Mucosa of descending colon (tissue), 3 donors: ENCODE measurements around the gene MTG1. TPM values are rescaled to one million over a fixed set of nuclear protein-coding genes. Genes with fewer than 3 reads are reported as not detected.

Experiments
- ATAC-seq: fragments of 200-7000 bp; cut with Tn5 transposase; one replicate; pipeline ENCODE4 v1.9.1; 2020; ENCODE audit warnings: mild to moderate bottlenecking, moderate library complexity
- DNase-seq, 3 donors: peaks; one replicate each; pipeline ENCODE4 v3.0.0-alpha.2; 2020
- H3K36me3 ChIP-seq: fragments of 200-600 bp; one replicate; pipeline ENCODE4 v1.8.0; 2021; ENCODE audit warnings: low read depth, mild to moderate bottlenecking
- H3K4me1 ChIP-seq: fragments of 200-600 bp; one replicate; pipeline ENCODE4 v1.8.0; 2021; ENCODE audit warnings: low read depth, mild to moderate bottlenecking
- H3K4me3 ChIP-seq: fragments of 200-600 bp; one replicate; pipeline ENCODE4 v1.8.0; 2021; ENCODE audit warnings: mild to moderate bottlenecking
- H3K9me3 ChIP-seq: fragments of 200-600 bp; one replicate; pipeline ENCODE4 v1.8.0; 2021; ENCODE audit warnings: mild to moderate bottlenecking
- intact Hi-C, 2 donors: fragments of 100-400 bp; cut with DNase I in 1 of 2; cut with micrococcal nuclease in 1 of 2; formaldehyde crosslinking; loops; one replicate each; pipeline versions ENCODE4 v1.11.0 to v1.11.1; 2022; cut with DNase I, micrococcal nuclease
- total RNA-seq, 3 donors: library from RNA; stranded (reverse); fragmentation: NEBNext Ultra II Directional in 2 of 3; extraction: Animal tissue kit (Norgen Biotek cat#: 25700) in 2 of 3; gene quantifications; one replicate each; pipeline versions ENCODE4 v1.2.1 to v1.2.4, GENCODE V29; 2021 to 2023
- TF ChIP-seq, protein P1 (sequence below): fragments of 200-600 bp; IDR thresholded peaks from one replicate; pipeline ENCODE4 v1.8.0; 2022; ENCODE audit warnings: antibody characterized with exemption, mild to moderate bottlenecking
- donor health status: DM: no; HTN: no; CAD: no; lungs with moderate emphysema.
- donor health status: DM: no; HTN: no; CAD: no.
- donor health status: DM: no; HTN: yes; CAD: no.

Gene MTG1
- total RNA-seq, 3 donors from 2014 or later: 43.6 to 52.7 (median 45.6) TPM

DNA sequence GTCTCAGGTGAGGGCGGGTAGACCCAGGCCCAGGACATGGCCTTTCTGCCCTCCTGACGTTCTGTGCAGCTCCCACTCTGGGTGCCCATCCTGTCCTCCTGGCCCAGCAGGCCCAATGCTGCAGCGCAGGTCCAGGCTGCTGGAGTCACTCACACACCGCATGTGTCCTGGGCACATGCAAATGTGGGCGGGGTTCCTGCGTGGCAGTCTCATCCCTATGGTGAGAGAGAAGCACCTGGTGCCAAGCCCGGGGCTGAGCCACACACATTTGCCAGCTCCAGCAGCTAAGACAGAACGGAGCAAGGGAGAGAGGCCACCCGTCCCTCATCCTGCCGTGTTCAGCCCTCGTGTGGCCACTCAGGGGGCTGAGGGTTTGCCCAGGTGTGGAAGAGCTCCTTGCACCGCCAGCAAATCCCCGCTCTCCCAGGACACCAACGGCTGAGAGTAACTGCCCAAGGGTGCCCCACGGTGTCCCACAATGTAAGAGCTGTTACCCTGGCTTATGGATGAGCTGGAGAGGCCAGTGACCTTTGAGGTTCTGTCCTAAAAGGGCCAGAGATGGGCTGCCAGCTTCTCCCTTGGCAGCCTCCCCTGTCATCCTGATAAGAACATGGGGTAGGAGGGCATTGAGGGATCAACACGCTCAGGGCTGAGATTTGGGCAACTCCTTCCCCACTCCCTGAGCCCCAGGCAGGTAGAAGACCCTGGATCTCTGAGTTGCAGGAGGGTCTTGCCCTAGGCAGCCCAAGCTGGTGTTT lies 40.6 kb upstream of the MTG1 start:
- TF ChIP-seq, protein P1, sequence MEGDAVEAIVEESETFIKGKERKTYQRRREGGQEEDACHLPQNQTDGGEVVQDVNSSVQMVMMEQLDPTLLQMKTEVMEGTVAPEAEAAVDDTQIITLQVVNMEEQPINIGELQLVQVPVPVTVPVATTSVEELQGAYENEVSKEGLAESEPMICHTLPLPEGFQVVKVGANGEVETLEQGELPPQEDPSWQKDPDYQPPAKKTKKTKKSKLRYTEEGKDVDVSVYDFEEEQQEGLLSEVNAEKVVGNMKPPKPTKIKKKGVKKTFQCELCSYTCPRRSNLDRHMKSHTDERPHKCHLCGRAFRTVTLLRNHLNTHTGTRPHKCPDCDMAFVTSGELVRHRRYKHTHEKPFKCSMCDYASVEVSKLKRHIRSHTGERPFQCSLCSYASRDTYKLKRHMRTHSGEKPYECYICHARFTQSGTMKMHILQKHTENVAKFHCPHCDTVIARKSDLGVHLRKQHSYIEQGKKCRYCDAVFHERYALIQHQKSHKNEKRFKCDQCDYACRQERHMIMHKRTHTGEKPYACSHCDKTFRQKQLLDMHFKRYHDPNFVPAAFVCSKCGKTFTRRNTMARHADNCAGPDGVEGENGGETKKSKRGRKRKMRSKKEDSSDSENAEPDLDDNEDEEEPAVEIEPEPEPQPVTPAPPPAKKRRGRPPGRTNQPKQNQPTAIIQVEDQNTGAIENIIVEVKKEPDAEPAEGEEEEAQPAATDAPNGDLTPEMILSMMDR: no peak
- intact Hi-C loops: no loop called here
- DNase-seq (peak in 1 of 3 donors; percentile 32), ATAC-seq (no peak)
- Histone ChIP-seq H3K4me1 (peaks cover 9% of the 10 kb centered on the region), H3K36me3 (no peaks in the 10 kb centered on the region), H3K9me3 (no peaks in the 10 kb centered on the region), H3K4me3 (no peak overlapping the region)

- Histone ChIP-seq H3K4me3 (no peak overlapping the region), H3K9me3 (no peaks in the 10 kb centered on the region), H3K36me3 (no peaks in the 10 kb centered on the region), H3K4me1 (peaks cover 9% of the 10 kb centered on the region)
- ATAC-seq (no peak), DNase-seq (peak in 1 of 3 donors; percentile 26)
- intact Hi-C loops: no loop called here
- TF ChIP-seq, protein P1: no peak
Observed at GRCh38 chr10:133353988-133354605, 39.9 kb upstream of the MTG1 start.

GRCh38 chr10:133354672-133355240 lies 39.2 kb upstream of the MTG1 start:
- intact Hi-C loops: no loop called here
- Histone ChIP-seq H3K4me3 (no peak overlapping the region), H3K36me3 (no peaks in the 10 kb centered on the region), H3K4me1 (peaks cover 9% of the 10 kb centered on the region), H3K9me3 (no peaks in the 10 kb centered on the region)
- no peak for DNase-seq
- no peak for ATAC-seq
- TF ChIP-seq, protein P1: no peak

DNA sequence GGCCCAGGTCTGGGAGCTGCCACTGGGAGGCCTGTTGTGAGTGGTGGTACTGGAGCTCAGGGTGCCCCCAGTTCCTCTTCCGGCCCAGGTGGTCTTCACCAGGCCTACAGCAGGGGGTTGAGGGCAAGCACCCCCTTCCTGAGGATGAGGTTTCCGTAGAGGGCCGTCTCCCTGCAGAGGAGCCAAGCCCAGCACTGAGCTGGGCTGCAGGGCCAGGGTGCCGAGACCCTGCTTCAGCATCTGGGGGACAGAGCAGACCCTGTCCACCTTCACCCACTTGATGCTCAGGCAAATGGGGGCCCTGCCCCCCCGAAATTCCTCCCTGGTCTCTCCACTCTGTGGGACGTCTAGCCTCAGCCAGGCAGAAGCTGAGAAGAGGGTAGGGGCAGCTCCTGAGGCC lies 38.7 kb upstream of the MTG1 start:
- ATAC-seq: no peak
- Histone ChIP-seq H3K9me3 (no peaks in the 10 kb centered on the region), H3K4me1 (peaks cover 10% of the 10 kb centered on the region), H3K4me3 (no peak overlapping the region), H3K36me3 (no peaks in the 10 kb centered on the region)
- intact Hi-C loops: no loop called here
- no peak for DNase-seq
- TF ChIP-seq, protein P1: no peak

DNA sequence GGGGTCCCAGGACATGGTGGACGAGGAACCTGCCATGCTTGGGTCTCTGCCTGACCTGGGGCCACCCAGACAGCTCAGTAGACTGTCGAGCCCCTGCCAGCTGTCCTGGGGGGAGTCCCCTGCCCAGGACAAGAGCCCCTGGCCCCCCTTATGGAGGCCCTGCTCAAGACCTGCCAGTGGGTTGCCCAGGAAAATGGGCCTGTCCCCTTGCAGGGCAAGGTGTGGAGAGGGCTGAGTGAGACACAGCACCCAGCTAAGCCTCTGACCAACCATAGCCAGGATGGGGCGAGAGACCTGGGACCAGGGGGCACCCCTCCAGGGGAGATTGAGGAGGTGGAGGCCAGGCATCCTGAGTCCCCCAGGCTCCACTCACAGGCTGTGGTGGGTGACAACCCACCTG lies 38.0 kb upstream of the MTG1 start:
- Histone ChIP-seq H3K36me3 (no peaks in the 10 kb centered on the region), H3K9me3 (no peaks in the 10 kb centered on the region), H3K4me1 (peaks cover 13% of the 10 kb centered on the region), H3K4me3 (no peak overlapping the region)
- TF ChIP-seq, protein P1: no peak
- DNase-seq (no peak), ATAC-seq (no peak)
- intact Hi-C loops: no loop called here
